GM12864 (cell line): ENCODE results near the gene LYZL4.

Source experiments
- DNase-seq: peaks from one replicate; pipeline ENCODE4 v3.0.0-alpha.2; 2011; ENCODE audit warnings: low read depth
- H3K4me3 ChIP-seq: 2 replicates; pipeline ENCODE4 v1.5.1; 2011; ENCODE audit warnings: mild to moderate bottlenecking, low read depth, low read length, control low read depth
- CTCF ChIP-seq: IDR thresholded peaks from 2 replicates; pipeline ENCODE4 v1.5.1; 2011; ENCODE audit warnings: low read depth, mild to moderate bottlenecking, moderate library complexity, low read length, control low read depth, inconsistent platforms; ENCODE audit errors: missing control alignments

LYZL4 gene

GRCh38 chr3:42440924-42441323 lies 30.5 kb upstream of the LYZL4 start:
- H3K4me3 ChIP-seq, result no peak overlapping the region
- DNase-seq, result no peak
- TF ChIP-seq CTCF, result no peak

- no peak for DNase-seq
These were observed 29.1 kb upstream of the LYZL4 start for GRCh38 chr3:42439261-42440115.

GRCh38 chr3:42438758-42439157 lies 28.3 kb upstream of the LYZL4 start:
- no peak for DNase-seq
- TF ChIP-seq CTCF, result no peak
- no peak overlapping the region for H3K4me3 ChIP-seq

More at GRCh38 chr3:42439261-42440115, 29.1 kb upstream of the LYZL4 start:
- H3K4me3 ChIP-seq, result no peak overlapping the region
- no peak for TF ChIP-seq CTCF

GRCh38 chr3:42438193-42438592 lies 27.8 kb upstream of the LYZL4 start:
- H3K4me3 ChIP-seq, result no peak overlapping the region
- TF ChIP-seq CTCF, result no peak
- DNase-seq, result no peak

- no peak for DNase-seq
- no peak overlapping the region for H3K4me3 ChIP-seq
- no peak for TF ChIP-seq CTCF
These were observed 24.5 kb upstream of the LYZL4 start for GRCh38 chr3:42434777-42435380.

- no peak for DNase-seq
- no peak for TF ChIP-seq CTCF
- no peak overlapping the region for H3K4me3 ChIP-seq
These were observed 22.1 kb upstream of the LYZL4 start for GRCh38 chr3:42432485-42432884.
